Measurements from ENCODE around the gene CAMK1D.
A peak's percentile ranks its signal among the peaks of the same experiment; 100 is the strongest.
"Not testable (repeated sequence)": the region's sequence is repeated elsewhere in the genome, so short reads cannot be mapped to it uniquely, and the experiment has no call there.

CAMK1D gene

GRCh38 chr10:12431151-12432101, 82.1 kb downstream of the CAMK1D start:
- DNase-seq, result no peak

- DNase-seq, result no peak
Measured at GRCh38 chr10:12432402-12433189, 83.2 kb downstream of the CAMK1D start.

GRCh38 chr10:12434277-12434676, 84.9 kb downstream of the CAMK1D start:
- DNase-seq, result no peak

- DNase-seq, result not testable (repeated sequence)
Measured at GRCh38 chr10:12434677-12435076, 85.3 kb downstream of the CAMK1D start.

- DNase-seq, result no peak
Measured at GRCh38 chr10:12435348-12435747, 86.0 kb downstream of the CAMK1D start.

- no peak for DNase-seq
Measured at GRCh38 chr10:12438919-12439692, 89.8 kb downstream of the CAMK1D start.

- not testable (repeated sequence) for DNase-seq
Measured at GRCh38 chr10:12439767-12440166, 90.4 kb downstream of the CAMK1D start.

GRCh38 chr10:12443026-12443425, 93.7 kb downstream of the CAMK1D start:
- DNase-seq, result no peak

GRCh38 chr10:12444981-12445700, 95.8 kb downstream of the CAMK1D start:
- DNase-seq, result no peak

GRCh38 chr10:12445701-12446334, 96.5 kb downstream of the CAMK1D start:
- DNase-seq, result no peak

GRCh38 chr10:12448340-12448728, 99.0 kb downstream of the CAMK1D start:
- DNase-seq, result no peak

GRCh38 chr10:12448729-12449391, 99.5 kb downstream of the CAMK1D start:
- peak; percentile 47 to 86 (median 74) for DNase-seq

GRCh38 chr10:12455318-12455717, 106.0 kb downstream of the CAMK1D start:
- DNase-seq, result no peak

- no peak for DNase-seq
Measured at GRCh38 chr10:12455766-12456165, 106.4 kb downstream of the CAMK1D start.

GRCh38 chr10:12459340-12459739, 110.0 kb downstream of the CAMK1D start:
- no peak for DNase-seq

- no peak for DNase-seq
Measured at GRCh38 chr10:12459762-12460161, 110.4 kb downstream of the CAMK1D start.

- no peak for DNase-seq
Measured at GRCh38 chr10:12463459-12463838, 114.1 kb downstream of the CAMK1D start.

GRCh38 chr10:12465385-12466136, 116.2 kb downstream of the CAMK1D start:
- no peak for DNase-seq

- DNase-seq, result no peak
Measured at GRCh38 chr10:12466704-12467305, 117.5 kb downstream of the CAMK1D start.

- no peak for DNase-seq
Measured at GRCh38 chr10:12469345-12469744, 120.0 kb downstream of the CAMK1D start.

Measured in stimulated activated naive CD4-positive, alpha-beta T cell (primary cell).